GM18517 (cell line): ENCODE data around the gene MRPL36.
"Not testable (repeated sequence)": the region's sequence is repeated elsewhere in the genome, so short reads cannot be mapped to it uniquely, and the experiment has no call there.

Experiments used
- ATAC-seq: cut with Tn5 transposase; IDR thresholded peaks from one replicate; pipeline ENCODE4 v1.9.1; 2021; ENCODE audit warnings: mild to moderate bottlenecking, moderate library complexity; ENCODE audit not compliant: unreplicated experiment

MRPL36 gene

GRCh38 chr5:1799602-1800471, at the start of gene MRPL36:
Gene MRPL36, minus strand, starts transcription at chr5:1799837. Its CDS starts 902 bp downstream, at chr5:1798935.
- no peak for ATAC-seq

GRCh38 chr5:1847611-1848010, 48.0 kb upstream of the MRPL36 start:
- no peak for ATAC-seq

- no peak for ATAC-seq
These were observed 47.4 kb upstream of the MRPL36 start for GRCh38 chr5:1847056-1847455.

- ATAC-seq: no peak
These were observed 46.9 kb upstream of the MRPL36 start for GRCh38 chr5:1846583-1846982.

GRCh38 chr5:1845696-1846095, 46.1 kb upstream of the MRPL36 start:
- no peak for ATAC-seq

- ATAC-seq: no peak
These were observed 45.2 kb upstream of the MRPL36 start for GRCh38 chr5:1844708-1845436.

- ATAC-seq: not testable (repeated sequence)
These were observed 44.1 kb upstream of the MRPL36 start for GRCh38 chr5:1843761-1844160.

GRCh38 chr5:1842004-1842819, 42.6 kb upstream of the MRPL36 start:
- ATAC-seq: no peak

- ATAC-seq: no peak
These were observed 41.3 kb upstream of the MRPL36 start for GRCh38 chr5:1840741-1841521.

GRCh38 chr5:1840071-1840547, 40.5 kb upstream of the MRPL36 start:
- no peak for ATAC-seq

- no peak for ATAC-seq
These were observed 38.4 kb upstream of the MRPL36 start for GRCh38 chr5:1838013-1838412.

GRCh38 chr5:1836891-1837880, 37.5 kb upstream of the MRPL36 start:
- no peak for ATAC-seq

- ATAC-seq: no peak
These were observed 36.7 kb upstream of the MRPL36 start for GRCh38 chr5:1836176-1836890.

- ATAC-seq: no peak
These were observed 35.8 kb upstream of the MRPL36 start for GRCh38 chr5:1835431-1835830.

- no peak for ATAC-seq
These were observed 35.2 kb upstream of the MRPL36 start for GRCh38 chr5:1834721-1835429.

GRCh38 chr5:1834022-1834551, 34.5 kb upstream of the MRPL36 start:
- no peak for ATAC-seq

- ATAC-seq: no peak
These were observed 33.8 kb upstream of the MRPL36 start for GRCh38 chr5:1833264-1834021.
